ENCODE results near the gene PDE4D. TPM values are rescaled to one million over a fixed set of nuclear protein-coding genes. Genes with fewer than 3 reads are reported as not detected.

The PDE4D gene
- total RNA-seq, 1 experiment from 2014 or later: 2.1 TPM

DNA sequence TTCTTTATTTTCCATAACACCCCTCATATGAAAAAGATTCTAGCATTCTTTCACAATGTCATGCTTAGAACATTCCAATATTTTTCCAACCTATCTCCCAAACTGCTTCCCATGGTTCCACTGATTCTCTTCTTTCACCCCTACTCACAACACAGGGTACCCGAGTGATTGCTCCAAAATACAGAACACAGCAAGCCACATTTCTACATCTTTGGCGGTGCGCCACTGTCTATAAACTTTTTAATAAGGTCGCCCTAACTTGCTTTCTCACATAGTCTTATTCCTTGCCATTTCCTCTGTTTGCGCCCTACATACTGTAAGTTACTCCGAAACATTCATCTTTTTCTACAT lies 793.6 kb downstream of the PDE4D start:
- Histone ChIP-seq H2BK12ac (ENCODE audit: insufficient read length, low read depth, low read length) (no peak overlapping the region), H2BK120ac (ENCODE audit: low read depth, low read length, poor library complexity, severe bottlenecking) (no peak overlapping the region), H2BK20ac (ENCODE audit: low read depth, low read length, poor library complexity, severe bottlenecking) (no peak overlapping the region), H2AFZ (ENCODE audit: low read length) (no peak overlapping the region), H3K23me2 (ENCODE audit: insufficient read length, low read depth, low read length, poor library complexity, severe bottlenecking) (no peaks in the 10 kb centered on the region), H3K18ac (ENCODE audit: insufficient read length, low read depth, low read length) (no peak overlapping the region), H3K56ac (ENCODE audit: insufficient read length, low read depth, low read length) (no peak overlapping the region), H3T11ph (ENCODE audit: low read length) (no peak overlapping the region), H3K14ac (ENCODE audit: insufficient read depth, low read length) (no peak overlapping the region), H3K27me3 (ENCODE audit: insufficient read depth, low read length) (no peaks in the 10 kb centered on the region), H3K9ac (ENCODE audit: extremely low read depth, insufficient read length, low read length) (no peak overlapping the region), H3K9me3 (ENCODE audit: control insufficient read depth, low read depth, low read length) (no peaks in the 10 kb centered on the region), H3K27ac (ENCODE audit: insufficient read length, low read depth, low read length) (no peak overlapping the region), H3K4me2 (ENCODE audit: insufficient read depth, insufficient read length, low read length) (no peak overlapping the region), H4K91ac (ENCODE audit: insufficient read length, low read depth, low read length) (no peak overlapping the region), H4K20me1 (ENCODE audit: control insufficient read depth, insufficient read depth, insufficient read length) (no peaks in the 10 kb centered on the region), H4K5ac (ENCODE audit: insufficient read length, low read depth, low read length) (no peak overlapping the region), H3K4me1 (ENCODE audit: insufficient read depth, low read length) (no peaks in the 10 kb centered on the region), H2AK5ac (ENCODE audit: insufficient read length, low read length) (no peak overlapping the region), H2BK15ac (ENCODE audit: low read depth, low read length) (no peak overlapping the region), H2BK5ac (ENCODE audit: insufficient read length, low read length) (no peak overlapping the region), H3K4ac (ENCODE audit: low read depth, low read length) (no peak overlapping the region), H4K8ac (replicated peaks; ENCODE audit: insufficient read length, low read depth, low read length) (no peak overlapping the region), H3K23ac (ENCODE audit: insufficient read length, low read depth, low read length) (no peak overlapping the region), H3K79me2 (ENCODE audit: insufficient read depth, low read length) (no peaks in the 10 kb centered on the region), H3K79me1 (ENCODE audit: insufficient read depth, low read depth, low read length, poor library complexity, severe bottlenecking) (no peaks in the 10 kb centered on the region)
- no peaks in the 10 kb centered on the region for H3K9me3 Mint-ChIP-seq
- no peak for DNase-seq
- TF ChIP-seq, protein P1, sequence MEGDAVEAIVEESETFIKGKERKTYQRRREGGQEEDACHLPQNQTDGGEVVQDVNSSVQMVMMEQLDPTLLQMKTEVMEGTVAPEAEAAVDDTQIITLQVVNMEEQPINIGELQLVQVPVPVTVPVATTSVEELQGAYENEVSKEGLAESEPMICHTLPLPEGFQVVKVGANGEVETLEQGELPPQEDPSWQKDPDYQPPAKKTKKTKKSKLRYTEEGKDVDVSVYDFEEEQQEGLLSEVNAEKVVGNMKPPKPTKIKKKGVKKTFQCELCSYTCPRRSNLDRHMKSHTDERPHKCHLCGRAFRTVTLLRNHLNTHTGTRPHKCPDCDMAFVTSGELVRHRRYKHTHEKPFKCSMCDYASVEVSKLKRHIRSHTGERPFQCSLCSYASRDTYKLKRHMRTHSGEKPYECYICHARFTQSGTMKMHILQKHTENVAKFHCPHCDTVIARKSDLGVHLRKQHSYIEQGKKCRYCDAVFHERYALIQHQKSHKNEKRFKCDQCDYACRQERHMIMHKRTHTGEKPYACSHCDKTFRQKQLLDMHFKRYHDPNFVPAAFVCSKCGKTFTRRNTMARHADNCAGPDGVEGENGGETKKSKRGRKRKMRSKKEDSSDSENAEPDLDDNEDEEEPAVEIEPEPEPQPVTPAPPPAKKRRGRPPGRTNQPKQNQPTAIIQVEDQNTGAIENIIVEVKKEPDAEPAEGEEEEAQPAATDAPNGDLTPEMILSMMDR (conservative IDR thresholded peaks at IDR 0.05): no peak
- WGBS (ENCODE audit: extremely low coverage, insufficient read length, low lambda C conversion rate): no CpG with 5 or more reads among the region's 6 CpGs
- H3K4me1 Mint-ChIP-seq: 0 out of 4 replicates have a peak, but pooled peaks cover 0 to 2% of the 10 kb centered on the region in 2 experiments
- no peaks in the 10 kb centered on the region for H3K27me3 Mint-ChIP-seq (ENCODE audit: low read depth)
- no peak overlapping the region for H3K27ac Mint-ChIP-seq
- no peaks in the 10 kb centered on the region for H3K36me3 Mint-ChIP-seq (ENCODE audit: insufficient read depth in 1 of 3, low read depth in 3 of 3)
- no peak overlapping the region for H3K4me3 Mint-ChIP-seq
